ENCODE results near the gene SKOR1. TPM values are rescaled to one million over a fixed set of nuclear protein-coding genes. Genes with fewer than 3 reads are reported as not detected.

SKOR1 gene
- total RNA-seq, 4 donors from 2014 or later = 0.49 to 1.2 (median 0.85) TPM

- Histone ChIP-seq H3K4me3 (replicated peaks in 1 of 3) (no peak overlapping the region), H3K36me3 (no peaks in the 10 kb centered on the region), H3K27ac (no peak overlapping the region), H3K9me3 (no peaks in the 10 kb centered on the region), H3K27me3 (peaks cover 32% of the 10 kb centered on the region), H3K4me1 (peaks cover 3 to 20% of the 10 kb centered on the region in 2 donors)
- WGBS, 2 donors = 70 to 81% methylated on average over 3 of the region's 3 CpGs
- intact Hi-C loops (cut with DNase I) = no loop called here
- TF ChIP-seq POLR2A (IDR thresholded peaks at IDR 0.05) (no peak), CTCF (IDR thresholded peaks at IDR 0.05) (no peak)
- DNase-seq = no peak
These were observed 6.8 kb upstream of the SKOR1 start for GRCh38 chr15:67818464-67818863.

GRCh38 chr15:67819636-67820035 lies 5.7 kb upstream of the SKOR1 start:
- no peaks in the 10 kb centered on the region for H3K9me3 ChIP-seq
- no peak for TF ChIP-seq CTCF (IDR thresholded peaks at IDR 0.05)
- no peak for TF ChIP-seq POLR2A (IDR thresholded peaks at IDR 0.05)
- 6 to 9% methylated on average over 19 of the region's 19 CpGs for WGBS, 2 donors
- H3K4me1 ChIP-seq = peaks cover 3 to 23% of the 10 kb centered on the region in 2 donors
- H3K27me3 ChIP-seq = peaks cover 40% of the 10 kb centered on the region
- intact Hi-C loops (cut with DNase I) = no loop called here
- no peak overlapping the region for H3K27ac ChIP-seq
- no peak overlapping the region for H3K4me3 ChIP-seq (replicated peaks in 1 of 3)
- no peak for DNase-seq
- no peaks in the 10 kb centered on the region for H3K36me3 ChIP-seq

GRCh38 chr15:67820122-67820991 lies 5.0 kb upstream of the SKOR1 start:
- H3K9me3 ChIP-seq = no peaks in the 10 kb centered on the region
- H3K4me1 ChIP-seq = peaks cover 10 to 30% of the 10 kb centered on the region in 2 donors
- no peaks in the 10 kb centered on the region for H3K36me3 ChIP-seq
- H3K27me3 ChIP-seq = peaks cover 48% of the 10 kb centered on the region
- no peak for DNase-seq
- intact Hi-C loops (cut with DNase I) = no loop called here
- 8 to 12% methylated on average over 31 to 40 of the region's 50 CpGs for WGBS, 2 donors
- no peak overlapping the region for H3K27ac ChIP-seq
- TF ChIP-seq POLR2A (IDR thresholded peaks at IDR 0.05) (no peak), CTCF (IDR thresholded peaks at IDR 0.05) (no peak)
- H3K4me3 ChIP-seq (replicated peaks in 1 of 3) = no peak overlapping the region

GRCh38 chr15:67820992-67821783 lies 4.1 kb upstream of the SKOR1 start:
- H3K27ac ChIP-seq = no peak overlapping the region
- WGBS, 2 donors = 4 to 6% methylated on average over 24 of the region's 39 CpGs
- DNase-seq = peak; percentile 64 to 74
- peaks cover 56% of the 10 kb centered on the region for H3K27me3 ChIP-seq
- intact Hi-C loops (cut with DNase I) = no loop called here
- H3K4me3 ChIP-seq (replicated peaks in 1 of 3) = no peak overlapping the region
- H3K9me3 ChIP-seq = no peaks in the 10 kb centered on the region
- H3K36me3 ChIP-seq = no peaks in the 10 kb centered on the region
- H3K4me1 ChIP-seq = peaks cover 16 to 39% of the 10 kb centered on the region in 2 donors
- no peak for TF ChIP-seq CTCF (IDR thresholded peaks at IDR 0.05)
- no peak for TF ChIP-seq POLR2A (IDR thresholded peaks at IDR 0.05)

Data from thyroid gland (tissue), 4 donors.